ENCODE data around the gene C10orf143.
"Not testable (repeated sequence)": the region's sequence is repeated elsewhere in the genome, so short reads cannot be mapped to it uniquely, and the experiment has no call there.

The C10orf143 gene

DNA sequence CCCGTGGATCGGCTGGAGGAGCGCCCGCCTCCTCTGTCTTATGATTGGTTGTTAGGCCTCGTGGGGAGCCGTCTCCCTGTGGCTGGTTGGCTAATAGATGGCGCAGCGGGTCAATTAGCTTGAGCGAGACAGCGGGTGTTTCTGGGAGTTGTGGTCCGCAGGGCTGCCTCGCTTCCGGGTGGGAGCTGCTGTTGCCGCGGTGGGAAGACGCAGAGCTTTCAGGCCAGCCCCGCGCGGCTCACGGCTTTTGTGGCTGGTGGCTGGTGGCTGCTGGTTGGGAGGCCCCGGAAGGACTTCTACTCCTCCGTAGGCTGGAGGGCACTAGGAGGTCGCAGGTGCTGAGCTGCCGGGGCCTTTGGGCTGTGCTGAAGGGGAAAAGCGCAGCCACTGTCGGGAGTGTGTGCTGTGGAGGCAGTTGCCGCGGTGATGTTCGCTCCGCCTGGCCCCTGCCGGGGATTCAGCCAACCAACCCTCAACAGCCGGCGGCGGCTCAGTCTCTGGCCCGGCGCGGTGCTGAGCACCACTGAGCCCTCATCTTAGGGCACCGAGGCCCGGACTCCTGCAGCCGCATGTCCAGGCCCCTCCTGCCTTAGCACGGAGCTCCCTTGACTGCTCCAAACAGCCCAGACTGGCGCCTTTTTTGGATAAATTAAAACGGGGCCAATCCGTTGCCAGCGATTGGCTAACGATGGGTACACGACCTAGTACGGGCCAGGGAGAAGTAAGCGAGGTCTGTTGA, 652 bp upstream of the C10orf143 start:
- peak; percentile 85 for FAIRE-seq

DNA sequence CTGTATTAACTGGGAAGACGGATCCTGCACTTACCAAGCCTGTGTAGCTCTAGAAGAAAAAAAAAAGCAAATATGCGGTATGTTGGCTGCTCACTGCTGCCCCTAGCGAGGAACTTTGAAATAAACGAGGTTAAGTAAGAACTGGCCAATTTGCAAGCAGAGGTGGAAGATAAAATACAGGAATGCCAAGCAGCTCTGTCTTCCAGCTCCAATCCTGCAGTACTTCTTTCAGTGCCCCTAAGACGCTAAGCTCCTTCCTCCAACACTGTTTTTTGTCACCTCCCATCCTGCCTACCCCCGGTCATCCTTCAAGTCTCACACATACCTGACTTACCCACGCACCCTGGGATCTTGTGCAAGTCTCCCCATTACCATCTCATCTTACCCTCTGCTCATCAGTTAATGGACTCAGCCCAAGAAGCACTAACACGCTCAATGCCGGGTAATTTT, 809 bp downstream of the C10orf143 start:
- FAIRE-seq: peak; percentile 60

DNA sequence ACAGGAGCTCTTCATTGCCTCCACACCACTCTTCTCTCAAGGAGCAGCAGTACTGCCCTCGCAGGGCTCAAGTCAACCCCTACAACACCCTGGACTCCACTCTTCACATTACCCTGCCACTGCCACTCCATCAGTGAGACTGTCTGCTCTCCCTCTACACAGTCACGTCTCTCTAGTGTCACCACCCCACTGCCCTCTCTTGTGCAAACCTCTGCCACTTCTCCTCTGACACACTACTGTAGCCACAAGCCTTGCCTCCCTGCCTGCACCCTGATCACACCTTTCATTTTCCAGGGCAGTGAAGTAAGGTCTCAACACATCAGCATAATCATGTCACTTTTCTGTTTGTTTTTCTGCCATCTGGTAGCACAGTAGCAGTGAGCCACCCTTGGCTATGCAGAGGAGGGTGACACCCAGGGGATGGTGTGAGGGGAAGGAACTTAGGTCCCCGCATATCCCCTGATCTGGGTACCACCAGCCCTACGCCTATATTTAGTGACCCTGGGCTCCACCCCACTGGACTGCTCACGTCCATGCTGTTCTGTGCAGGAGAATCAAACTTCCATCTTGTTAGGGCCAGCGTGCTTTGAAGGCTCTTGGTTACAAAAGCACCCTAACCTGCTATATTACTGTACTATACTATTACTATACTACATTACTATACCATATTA, 1.6 kb downstream of the C10orf143 start:
- no peak for FAIRE-seq

DNA sequence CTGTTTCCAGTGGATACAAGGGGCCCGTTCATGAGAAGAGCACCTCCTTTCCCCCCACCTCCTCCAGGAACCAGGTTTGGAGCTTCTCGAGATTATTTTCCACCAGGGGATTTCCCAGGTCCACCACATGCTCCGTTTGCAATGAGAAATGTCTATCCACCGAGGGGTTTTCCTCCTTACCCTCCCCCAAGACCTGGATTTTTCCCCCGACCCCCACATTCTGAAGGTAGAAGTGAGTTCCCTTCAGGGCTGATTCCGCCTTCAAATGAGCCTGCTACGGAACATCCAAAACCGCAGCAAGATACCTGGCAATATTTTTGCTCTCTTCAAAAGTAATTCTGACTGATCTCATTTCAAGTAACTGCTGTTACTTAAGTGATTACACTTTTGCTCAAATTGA, 2.5 kb downstream of the C10orf143 start:
- not testable (repeated sequence) for FAIRE-seq

DNA sequence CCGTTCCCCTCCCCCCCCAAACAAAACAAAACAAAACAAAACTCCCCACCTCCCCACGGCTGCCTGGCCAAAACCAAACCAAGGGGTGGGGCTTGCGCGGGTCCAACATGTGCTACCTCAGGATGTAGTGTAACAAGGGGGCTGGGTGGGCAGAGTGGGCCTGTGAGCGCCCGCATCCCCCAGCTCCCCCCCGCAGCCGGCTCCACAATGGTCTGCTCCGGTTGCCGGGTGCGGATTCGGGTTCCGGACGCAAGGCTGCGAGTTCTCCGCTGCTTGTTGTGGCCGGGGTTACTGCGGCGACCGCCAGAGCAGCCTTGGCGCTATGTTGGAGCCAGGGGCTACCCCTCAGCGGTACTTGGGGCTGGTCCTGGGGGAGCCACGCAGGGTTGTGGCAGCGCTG, 4.9 kb downstream of the C10orf143 start:
- no peak for FAIRE-seq

DNA sequence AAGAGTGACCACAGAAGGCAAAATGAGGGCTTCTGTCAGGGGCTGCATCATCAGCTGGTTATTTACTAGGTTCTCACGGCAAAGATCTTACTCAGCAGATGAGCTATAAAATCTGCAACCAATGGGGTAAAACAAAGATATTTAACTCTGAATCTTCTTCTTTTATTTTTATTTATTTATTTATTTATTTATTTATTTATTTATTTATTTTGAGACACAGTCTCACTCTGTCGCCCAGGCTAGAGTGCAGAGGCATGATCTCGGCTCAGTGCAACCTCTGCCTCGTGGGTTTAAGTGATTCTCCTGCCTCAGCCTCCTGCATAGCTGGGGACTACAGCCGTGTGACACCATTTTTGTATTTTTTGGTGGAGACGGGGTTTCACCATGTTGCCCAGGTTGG, 11.3 kb downstream of the C10orf143 start:
- FAIRE-seq: no peak

DNA sequence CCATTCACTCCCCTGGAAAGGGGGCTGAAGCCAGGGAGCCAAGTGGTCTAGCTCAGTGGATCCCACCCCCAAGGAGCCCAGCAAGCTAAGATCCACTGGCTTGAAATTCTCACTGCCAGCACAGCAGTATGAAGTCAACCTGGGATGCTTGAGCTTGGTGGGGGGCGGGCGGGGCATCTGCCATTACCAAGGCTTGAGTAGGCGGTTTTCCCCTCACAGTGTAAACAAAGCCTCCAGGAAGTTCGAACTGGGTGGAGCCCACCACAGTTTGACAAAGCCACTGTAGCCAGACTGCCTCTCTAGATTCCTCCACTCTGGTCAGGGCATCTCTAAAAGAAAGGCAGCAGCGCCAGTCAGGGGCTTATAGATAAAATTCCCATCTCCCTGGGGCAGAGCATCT, 20.1 kb downstream of the C10orf143 start:
- FAIRE-seq: not testable (repeated sequence)

DNA sequence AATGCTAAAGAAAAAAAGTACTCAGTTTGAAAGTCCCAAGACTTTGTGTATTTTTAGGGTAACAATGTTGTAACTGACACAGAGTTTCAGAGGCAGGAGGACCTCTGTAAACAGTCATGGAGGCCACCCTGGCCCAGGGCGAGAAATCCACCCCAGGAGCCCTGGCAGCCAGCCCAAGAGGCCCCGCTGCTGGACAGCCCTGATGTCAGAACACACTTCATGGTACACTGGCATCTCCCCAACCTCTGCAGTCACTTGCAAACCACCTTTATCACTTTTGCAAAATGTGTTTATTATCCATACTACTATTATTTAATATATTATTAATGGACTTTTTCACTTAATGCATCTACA, 30.2 kb downstream of the C10orf143 start:
- no peak for FAIRE-seq

DNA sequence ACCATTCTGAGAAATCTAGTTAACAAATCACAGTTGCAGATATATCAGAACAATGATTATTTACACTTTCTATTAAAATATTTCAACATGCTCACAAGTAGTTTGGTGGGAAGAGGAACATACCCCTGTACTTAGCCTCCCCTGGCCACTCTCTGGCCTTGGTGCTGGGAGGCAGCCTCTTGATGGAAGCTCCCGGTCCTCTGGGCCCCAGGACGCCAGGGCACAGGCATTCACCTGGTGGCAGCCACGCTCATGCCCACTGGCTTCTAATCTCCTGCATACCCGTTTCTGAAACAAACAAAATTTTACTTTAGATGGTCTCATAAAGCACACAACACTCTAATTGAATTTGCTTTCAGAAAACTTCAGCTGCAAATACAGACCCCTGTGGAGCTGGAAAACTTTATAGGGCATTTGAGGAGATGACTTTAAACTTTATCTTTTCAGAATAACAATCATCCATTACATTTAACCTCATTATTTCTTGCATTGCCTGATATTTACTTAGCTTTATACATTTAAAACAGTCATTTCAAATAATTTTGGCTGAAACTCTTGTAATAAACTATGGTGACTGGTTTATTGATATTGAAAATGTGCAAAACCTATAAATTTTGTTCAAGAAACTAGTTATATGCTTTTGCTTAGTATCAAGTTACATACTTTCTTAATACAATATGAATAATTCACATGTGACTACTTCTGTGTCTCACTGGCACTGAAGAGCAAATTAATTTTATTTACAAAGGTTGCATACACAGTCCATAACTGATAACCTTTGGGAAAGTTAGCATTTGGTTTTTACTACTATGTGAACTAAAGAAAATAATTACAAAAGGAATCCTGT, 30.8 kb downstream of the C10orf143 start:
- FAIRE-seq: no peak

DNA sequence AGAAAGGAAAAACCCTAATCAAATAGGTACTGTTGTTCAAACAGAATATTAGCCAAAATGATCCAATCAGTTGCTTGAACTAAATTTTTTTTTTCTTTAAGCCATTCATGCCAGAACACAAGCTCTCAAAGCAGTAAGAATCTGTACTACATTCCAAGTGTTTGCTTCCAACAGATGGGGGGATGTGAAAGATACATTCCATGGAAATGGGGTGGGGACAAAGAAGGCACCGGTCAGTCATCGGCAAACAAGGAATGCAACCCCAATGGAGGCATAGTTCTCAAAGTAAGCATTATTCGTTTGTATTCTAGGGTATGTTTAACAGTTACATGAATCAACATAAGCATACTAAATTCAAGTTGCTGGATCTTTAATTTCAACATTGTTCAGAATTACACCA, 32.5 kb downstream of the C10orf143 start:
- no peak for FAIRE-seq

DNA sequence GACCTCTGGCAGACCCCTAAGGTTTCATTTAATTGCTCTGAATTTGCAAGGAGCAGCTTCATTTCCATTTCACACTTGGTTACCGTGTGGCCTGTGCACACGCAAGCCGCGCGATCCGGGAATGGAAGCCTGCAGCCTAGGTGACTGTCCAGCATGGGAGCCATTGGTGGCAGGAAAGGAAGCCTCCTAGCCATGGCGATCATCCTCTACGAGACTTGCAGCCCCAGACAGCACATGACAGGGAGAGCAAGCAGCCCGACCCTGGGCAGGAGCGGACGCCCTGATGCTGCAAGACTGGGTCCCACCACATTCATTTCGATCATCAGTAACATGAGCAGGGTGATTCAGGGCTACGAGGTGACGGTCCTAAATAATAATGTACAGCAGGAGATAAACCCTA, 33.9 kb downstream of the C10orf143 start:
- FAIRE-seq: no peak

DNA sequence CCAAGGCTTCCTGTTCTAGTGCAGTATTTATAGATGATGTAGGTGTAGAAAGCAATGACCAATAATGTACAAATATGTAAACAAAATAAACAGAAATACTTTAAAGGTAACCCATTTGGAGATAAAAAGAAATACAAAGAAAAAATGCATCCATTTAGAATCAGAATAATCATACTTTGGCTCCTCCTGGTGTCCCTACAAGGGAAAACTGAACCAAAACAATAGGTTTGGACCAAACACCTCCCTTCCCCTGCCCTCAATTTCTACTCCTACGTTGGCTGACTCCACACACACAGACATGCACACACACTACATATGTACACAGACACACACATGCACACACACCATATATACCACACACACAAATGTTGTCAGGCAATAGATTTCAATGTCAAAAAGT, 36.0 kb downstream of the C10orf143 start:
- no peak for FAIRE-seq

DNA sequence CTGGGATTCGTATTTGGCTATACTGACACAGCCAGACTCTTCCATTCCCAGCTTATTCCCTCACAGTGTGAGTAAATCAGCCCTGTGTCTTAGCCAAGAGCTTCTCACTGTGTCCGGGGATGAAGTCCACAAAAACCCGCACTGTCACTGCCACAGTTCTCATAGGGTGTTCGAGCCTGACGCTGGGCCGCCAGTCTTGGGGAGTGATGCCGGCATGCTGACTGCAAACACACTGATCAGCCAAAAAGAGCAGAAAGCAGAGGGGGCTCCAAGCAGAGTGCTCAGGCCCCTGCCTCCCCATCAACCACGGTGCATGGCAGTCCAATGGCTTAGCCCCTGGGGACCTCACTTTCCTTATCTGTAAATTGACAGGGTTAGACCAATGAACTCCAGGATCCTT, 36.7 kb downstream of the C10orf143 start:
- FAIRE-seq: no peak

DNA sequence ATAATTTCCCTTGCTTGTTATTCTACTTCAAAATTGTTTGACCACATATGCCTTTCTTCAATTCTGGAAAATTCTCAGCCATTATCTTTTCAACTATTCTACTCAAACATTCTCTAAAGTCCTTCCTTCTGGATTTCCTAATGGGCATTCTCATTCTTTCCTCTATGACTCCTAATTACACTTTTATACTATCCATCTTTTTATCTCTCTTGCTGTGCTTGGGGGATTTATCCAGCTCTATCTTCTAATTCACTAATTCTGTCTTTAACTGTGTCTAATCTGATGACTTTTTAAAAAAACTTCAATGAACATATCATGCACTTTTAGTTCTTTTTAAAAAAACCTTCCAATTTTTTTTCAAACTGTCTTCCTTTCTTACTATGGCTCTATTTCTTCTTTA, 38.4 kb downstream of the C10orf143 start:
- FAIRE-seq: no peak

DNA sequence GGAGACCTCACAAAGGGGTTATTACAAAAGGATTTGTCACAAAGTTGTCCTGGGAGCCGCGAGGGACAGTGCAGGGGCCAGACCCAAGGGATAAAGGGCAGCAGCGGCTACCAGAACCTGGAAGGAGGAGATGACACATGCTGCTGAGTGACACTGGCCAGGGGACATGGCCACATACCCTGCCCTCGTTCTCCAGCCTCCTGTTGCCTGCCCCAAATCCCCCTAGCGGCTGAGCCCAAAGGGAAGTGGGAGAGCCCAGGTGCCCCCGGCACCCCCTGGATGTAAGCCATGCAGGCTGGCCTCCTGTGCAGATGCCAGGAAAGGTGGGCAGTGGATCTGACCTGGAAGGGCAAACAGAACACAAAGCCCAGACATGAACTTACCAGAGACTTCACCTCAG, 42.7 kb downstream of the C10orf143 start:
- FAIRE-seq: no peak

DNA sequence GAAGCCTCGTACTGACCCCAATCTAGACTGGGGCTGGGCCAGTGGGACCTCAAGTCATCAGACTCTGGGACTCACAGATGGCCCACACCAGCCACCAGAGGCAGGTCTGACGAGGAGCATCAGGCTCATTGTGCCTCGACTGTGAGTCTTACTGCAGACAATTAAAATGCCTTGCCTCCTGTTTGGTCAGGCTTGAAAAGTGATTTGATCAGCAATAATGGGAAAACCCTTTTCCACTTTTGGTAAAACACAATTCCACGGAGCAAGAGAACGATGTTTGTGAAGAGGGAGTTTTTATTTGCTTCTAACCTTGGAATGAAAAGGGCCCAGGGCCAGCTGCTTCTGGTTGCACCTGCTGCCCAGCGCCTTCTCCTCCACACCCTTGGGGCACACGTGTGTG, 43.9 kb downstream of the C10orf143 start:
- FAIRE-seq: no peak

DNA sequence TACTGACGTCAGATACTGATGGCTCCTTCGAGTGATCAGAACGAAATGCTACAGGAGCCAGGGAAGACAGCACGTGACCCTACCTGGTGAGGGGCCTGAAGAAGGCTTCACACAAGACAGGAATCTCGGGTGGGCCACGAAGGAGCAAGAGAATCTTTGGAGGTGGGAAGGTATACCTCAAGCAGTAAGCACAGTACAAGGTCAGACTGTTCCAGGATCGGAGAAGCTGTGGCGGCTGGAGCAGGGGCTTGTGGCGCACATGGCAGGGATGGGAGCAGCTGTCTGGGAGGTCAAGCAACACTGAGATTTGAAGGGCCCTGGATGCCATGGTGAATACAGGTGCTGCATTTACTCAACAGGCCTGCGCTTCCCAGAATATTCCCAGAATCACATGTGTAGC, 45.4 kb downstream of the C10orf143 start:
- no peak for FAIRE-seq

DNA sequence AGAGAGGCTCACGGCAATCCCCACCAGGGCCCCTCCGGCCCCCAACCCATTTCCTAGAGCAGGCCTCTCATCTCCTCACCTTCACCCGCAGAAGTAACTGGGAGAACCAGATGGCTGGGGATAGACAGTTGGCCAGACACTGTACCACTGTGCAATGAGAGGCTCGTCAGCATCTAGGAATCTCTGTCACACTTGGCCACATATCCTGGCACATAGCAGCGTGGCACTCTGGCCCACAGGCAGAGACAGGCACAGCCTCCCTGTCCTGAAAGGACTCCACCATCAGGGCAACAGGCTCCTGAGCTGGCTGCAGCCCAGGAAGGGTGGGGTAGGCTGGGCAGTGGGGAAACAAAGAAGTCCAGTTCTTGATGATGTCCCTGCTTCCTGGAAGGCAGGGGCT, 45.8 kb downstream of the C10orf143 start:
- FAIRE-seq: no peak

DNA sequence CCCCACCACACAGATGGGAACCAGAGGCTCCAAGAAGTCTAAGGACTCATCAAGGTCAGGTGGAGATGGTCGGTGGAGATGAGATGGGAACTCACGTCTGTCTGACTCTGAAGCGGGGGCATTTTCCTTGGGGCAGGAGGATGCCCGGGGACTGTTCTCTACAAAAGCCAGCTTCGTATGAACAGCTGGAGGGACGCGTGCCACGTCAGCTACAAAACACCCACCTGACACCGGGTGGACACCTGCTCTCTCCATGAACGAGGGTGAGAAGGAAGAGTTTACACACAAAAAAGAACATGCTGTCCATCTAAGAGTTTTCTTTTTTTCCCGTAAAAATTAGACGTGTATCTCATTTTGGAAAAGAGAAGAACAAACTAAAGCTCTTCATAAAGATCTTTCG, 47.7 kb downstream of the C10orf143 start:
- no peak for FAIRE-seq

DNA sequence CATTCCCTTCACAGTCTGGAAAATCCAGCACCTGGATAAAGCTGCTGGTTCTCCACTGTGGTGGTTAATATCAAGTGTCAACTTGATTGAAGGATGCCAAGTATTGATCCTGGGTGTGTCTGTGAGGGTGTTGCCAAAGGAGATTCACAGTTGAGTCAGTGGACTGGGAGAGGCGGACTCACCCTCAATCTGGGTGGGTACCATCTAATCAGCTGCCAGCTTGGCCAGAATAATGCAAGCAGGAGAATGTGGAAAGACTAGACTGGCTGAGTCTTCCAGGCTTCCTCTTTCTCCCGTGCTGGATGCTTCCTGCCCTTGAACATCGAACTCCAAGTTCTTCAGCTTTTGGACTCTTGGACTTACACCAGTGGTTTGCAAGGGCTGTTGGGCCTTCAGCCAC, 48.4 kb downstream of the C10orf143 start:
- no peak for FAIRE-seq

DNA sequence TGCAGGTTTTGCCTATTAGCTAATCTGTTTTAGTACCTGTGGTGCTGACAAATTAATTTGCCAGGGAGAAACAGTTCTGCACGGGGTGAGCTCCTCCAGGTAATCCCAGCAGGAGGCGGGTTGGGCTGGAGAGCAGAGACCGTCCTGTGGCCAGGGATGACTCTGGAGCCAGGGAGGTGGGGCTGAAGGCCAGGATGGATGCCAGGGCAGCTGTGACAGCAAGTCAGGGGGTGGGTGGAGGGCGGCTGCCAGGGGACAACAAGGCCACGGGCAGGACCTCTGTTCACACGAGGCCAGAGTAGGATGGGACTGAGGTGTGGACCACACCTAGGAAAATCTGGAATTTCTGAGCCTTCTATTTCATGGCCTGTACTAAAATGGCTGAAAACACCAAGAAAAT, 48.9 kb downstream of the C10orf143 start:
- no peak for FAIRE-seq

DNA sequence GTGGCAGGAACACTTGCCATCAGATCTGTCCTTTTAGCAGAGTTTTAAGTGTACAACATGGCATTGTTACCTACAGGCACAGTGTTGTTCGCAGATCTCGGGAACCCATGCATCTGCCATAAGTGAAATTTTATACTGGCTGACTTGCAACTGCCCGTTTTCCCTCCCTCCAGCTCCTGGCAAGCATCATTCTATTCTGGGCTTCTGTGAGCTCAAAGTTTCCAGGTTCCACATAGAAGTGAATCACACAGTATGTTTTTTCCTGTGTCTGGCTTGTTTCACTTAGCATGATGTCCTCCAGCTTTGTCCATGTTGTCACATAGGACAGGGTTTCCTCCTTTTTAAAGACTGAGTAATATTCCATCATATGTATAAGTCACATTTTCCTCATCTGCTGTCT, 56.6 kb downstream of the C10orf143 start:
- no peak for FAIRE-seq

DNA sequence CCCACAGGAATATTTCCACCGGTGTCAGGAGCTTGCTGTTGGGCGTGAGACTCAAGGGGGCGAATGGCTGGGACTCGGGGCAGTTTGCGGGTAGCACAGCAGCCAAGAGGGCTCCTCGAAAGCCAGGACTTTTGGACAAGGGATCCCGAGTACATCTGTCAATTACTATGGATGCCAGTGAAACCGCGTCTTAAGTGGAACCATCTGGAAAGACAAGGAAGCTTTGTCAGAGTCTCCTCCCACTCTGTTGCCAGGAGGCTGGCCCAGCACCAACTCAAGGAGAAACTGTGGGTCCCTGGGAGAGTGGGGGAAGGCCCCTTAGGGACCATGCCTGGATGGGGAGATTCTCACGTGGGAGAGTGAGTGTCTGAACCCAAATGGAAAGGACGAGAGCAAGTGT, 57.1 kb downstream of the C10orf143 start:
- no peak for FAIRE-seq

DNA sequence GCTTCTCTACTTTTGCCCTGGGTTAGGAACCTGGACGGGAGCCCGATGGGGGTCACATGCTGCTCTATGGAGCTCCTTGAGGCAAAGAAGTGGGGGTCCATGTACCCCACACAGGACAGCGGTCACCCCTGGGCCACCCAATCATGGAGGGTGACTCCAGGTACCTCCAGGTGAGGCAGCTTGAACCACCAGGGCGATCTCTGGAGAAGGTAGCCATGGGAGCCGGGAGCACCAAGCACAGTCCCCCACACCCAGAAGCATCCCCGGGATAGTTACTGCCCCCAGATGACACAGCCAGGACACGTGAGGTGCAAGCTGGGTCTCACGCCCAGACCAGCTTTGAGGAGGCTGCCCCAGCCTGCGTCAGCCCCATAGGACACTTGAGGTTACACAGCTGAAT, 58.4 kb downstream of the C10orf143 start:
- FAIRE-seq: no peak

Data from endometrium (tissue), 2 donors.